Measurements from ENCODE around the gene SLC38A8.

- no peak for TF ChIP-seq CTCF (IDR thresholded peaks at IDR 0.05)
- no peak for TF ChIP-seq POLR2A (IDR thresholded peaks at IDR 0.05)
Measured at GRCh38 chr16:84058211-84058610, 15.6 kb upstream of the SLC38A8 start.

Data from lower leg skin (tissue), 3 donors.